Measurements from ENCODE around the gene WSCD2.

Gene WSCD2

DNA sequence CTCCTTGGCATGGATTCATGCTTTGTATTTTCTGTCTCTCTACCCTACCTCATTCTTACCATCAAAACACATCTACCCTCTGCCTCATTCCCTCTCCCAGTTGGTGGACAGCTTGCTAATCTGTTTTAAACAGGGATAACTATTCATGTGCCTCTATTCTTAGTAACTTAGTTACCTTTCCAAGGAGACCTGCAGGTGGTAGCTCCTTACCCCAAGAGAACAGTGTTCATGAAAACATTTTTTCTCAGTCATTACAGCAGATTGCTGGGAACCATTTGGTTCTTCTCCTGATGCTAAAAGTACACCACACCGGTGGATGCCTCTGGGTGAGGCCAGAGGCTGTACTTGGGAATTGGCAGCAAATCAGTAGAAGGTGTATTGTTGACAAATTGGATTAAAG is 137.0 kb downstream of the WSCD2 start:
- H3K9ac ChIP-seq (ENCODE audit: low read length): no peak overlapping the region
- no peak overlapping the region for H2BK15ac ChIP-seq (replicated peaks; ENCODE audit: low read depth)
- H2BK5ac ChIP-seq (ENCODE audit: low read length): no peak overlapping the region
- no peak overlapping the region for H4K5ac ChIP-seq (ENCODE audit: low read length)
- H3K4ac ChIP-seq (ENCODE audit: low read depth, low read length): no peak overlapping the region
- no peak overlapping the region for H3K56ac ChIP-seq (ENCODE audit: low read length)
- H3K36me3 ChIP-seq (ENCODE audit: control insufficient read depth, insufficient read depth, low read length): no peaks in the 10 kb centered on the region
- no peak for DNase-seq
- H3K79me2 ChIP-seq (ENCODE audit: control insufficient read depth, insufficient read depth, low read length): no peaks in the 10 kb centered on the region
- no peak overlapping the region for H2AK5ac ChIP-seq (ENCODE audit: low read length)
- H3K27me3 ChIP-seq (ENCODE audit: insufficient read depth, low read length, poor library complexity): no peaks in the 10 kb centered on the region
- no CpG with 5 or more reads among the region's 1 CpG for WGBS (ENCODE audit: extremely low coverage, insufficient coverage, low lambda C conversion rate)
- no peak overlapping the region for H3K4me3 ChIP-seq (ENCODE audit: low read length)
- H3K23ac ChIP-seq (ENCODE audit: low read length): no peak overlapping the region
- no peaks in the 10 kb centered on the region for H3K79me1 ChIP-seq (ENCODE audit: low read length)
- H3K18ac ChIP-seq (ENCODE audit: low read length): no peak overlapping the region
- H3K4me2 ChIP-seq (ENCODE audit: low read length): no peak overlapping the region
- no peak overlapping the region for H2BK120ac ChIP-seq (ENCODE audit: low read depth, low read length)
- H4K8ac ChIP-seq (ENCODE audit: low read depth, low read length): no peak overlapping the region
- H3K4me1 ChIP-seq (ENCODE audit: control insufficient read depth, low read depth, low read length): no peaks in the 10 kb centered on the region
- no peak overlapping the region for H3K27ac ChIP-seq (ENCODE audit: low read depth, low read length)

DNA sequence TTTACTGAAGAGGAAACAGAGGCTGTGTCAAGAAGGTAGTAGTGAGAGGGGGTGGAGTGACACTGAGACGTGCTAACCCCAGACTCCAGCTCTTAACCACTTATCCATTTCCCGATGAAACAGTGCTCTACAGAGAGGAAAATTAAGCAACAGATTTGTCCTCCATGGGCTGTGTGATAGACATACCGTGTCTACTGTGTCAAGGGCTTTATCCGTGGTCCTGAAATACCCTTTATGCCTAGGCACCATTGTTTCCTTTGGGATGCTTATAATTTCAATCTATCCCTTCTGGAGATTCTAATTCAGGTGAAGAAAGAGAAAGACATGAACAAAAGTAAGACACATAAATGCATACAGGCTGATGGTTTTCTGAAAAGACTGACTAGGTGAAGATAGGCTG is 138.4 kb downstream of the WSCD2 start:
- Histone ChIP-seq H3K4me3 (ENCODE audit: low read length) (no peak overlapping the region), H3K79me2 (ENCODE audit: control insufficient read depth, insufficient read depth, low read length) (no peaks in the 10 kb centered on the region), H3K27me3 (ENCODE audit: insufficient read depth, low read length, poor library complexity) (no peaks in the 10 kb centered on the region), H3K9ac (ENCODE audit: low read length) (no peak overlapping the region), H3K4me2 (ENCODE audit: low read length) (no peak overlapping the region), H3K23ac (ENCODE audit: low read length) (no peak overlapping the region), H3K4me1 (ENCODE audit: control insufficient read depth, low read depth, low read length) (no peaks in the 10 kb centered on the region), H2BK15ac (replicated peaks; ENCODE audit: low read depth) (no peak overlapping the region), H3K4ac (ENCODE audit: low read depth, low read length) (no peak overlapping the region), H2AK5ac (ENCODE audit: low read length) (no peak overlapping the region), H3K79me1 (ENCODE audit: low read length) (no peaks in the 10 kb centered on the region), H3K27ac (ENCODE audit: low read depth, low read length) (no peak overlapping the region), H4K5ac (ENCODE audit: low read length) (no peak overlapping the region), H2BK5ac (ENCODE audit: low read length) (no peak overlapping the region), H4K8ac (ENCODE audit: low read depth, low read length) (no peak overlapping the region), H3K18ac (ENCODE audit: low read length) (no peak overlapping the region), H3K56ac (ENCODE audit: low read length) (no peak overlapping the region), H3K36me3 (ENCODE audit: control insufficient read depth, insufficient read depth, low read length) (no peaks in the 10 kb centered on the region), H2BK120ac (ENCODE audit: low read depth, low read length) (no peak overlapping the region)
- no CpG with 5 or more reads among the region's 4 CpGs for WGBS (ENCODE audit: extremely low coverage, insufficient coverage, low lambda C conversion rate)
- no peak for DNase-seq

DNA sequence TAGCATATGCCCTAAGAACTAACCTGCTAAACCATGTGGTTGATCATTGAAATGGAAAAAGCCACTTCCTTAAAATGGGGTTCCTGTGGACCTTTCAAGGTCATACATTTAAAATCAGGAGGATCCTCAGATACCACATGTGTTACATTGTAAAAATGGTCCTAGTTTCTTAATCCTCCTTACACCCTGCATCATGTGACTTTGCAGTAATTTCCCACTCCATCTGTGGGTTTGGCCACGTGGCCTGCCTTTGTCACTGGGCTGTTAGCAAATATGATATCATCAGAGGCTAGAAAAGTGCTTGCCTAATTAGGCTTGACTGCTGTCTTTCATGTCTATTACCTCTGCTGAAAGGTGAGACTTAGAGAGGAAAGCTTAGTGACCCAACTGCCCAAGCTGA is 139.3 kb downstream of the WSCD2 start:
- Histone ChIP-seq H2BK120ac (ENCODE audit: low read depth, low read length) (no peak overlapping the region), H3K4ac (ENCODE audit: low read depth, low read length) (no peak overlapping the region), H3K4me2 (ENCODE audit: low read length) (no peak overlapping the region), H3K18ac (ENCODE audit: low read length) (no peak overlapping the region), H2AK5ac (ENCODE audit: low read length) (no peak overlapping the region), H3K56ac (ENCODE audit: low read length) (no peak overlapping the region), H3K79me1 (ENCODE audit: low read length) (no peaks in the 10 kb centered on the region), H3K36me3 (ENCODE audit: control insufficient read depth, insufficient read depth, low read length) (no peaks in the 10 kb centered on the region), H3K4me3 (ENCODE audit: low read length) (no peak overlapping the region), H3K79me2 (ENCODE audit: control insufficient read depth, insufficient read depth, low read length) (no peaks in the 10 kb centered on the region), H2BK5ac (ENCODE audit: low read length) (no peak overlapping the region), H4K5ac (ENCODE audit: low read length) (no peak overlapping the region), H3K27me3 (ENCODE audit: insufficient read depth, low read length, poor library complexity) (no peaks in the 10 kb centered on the region), H2BK15ac (replicated peaks; ENCODE audit: low read depth) (no peak overlapping the region), H3K27ac (ENCODE audit: low read depth, low read length) (no peak overlapping the region), H3K23ac (ENCODE audit: low read length) (no peak overlapping the region), H3K4me1 (ENCODE audit: control insufficient read depth, low read depth, low read length) (peaks cover under 1% of the 10 kb centered on the region), H3K9ac (ENCODE audit: low read length) (no peak overlapping the region), H4K8ac (ENCODE audit: low read depth, low read length) (no peak overlapping the region)
- no peak for DNase-seq
- no CpG with 5 or more reads among the region's 1 CpG for WGBS (ENCODE audit: extremely low coverage, insufficient coverage, low lambda C conversion rate)

DNA sequence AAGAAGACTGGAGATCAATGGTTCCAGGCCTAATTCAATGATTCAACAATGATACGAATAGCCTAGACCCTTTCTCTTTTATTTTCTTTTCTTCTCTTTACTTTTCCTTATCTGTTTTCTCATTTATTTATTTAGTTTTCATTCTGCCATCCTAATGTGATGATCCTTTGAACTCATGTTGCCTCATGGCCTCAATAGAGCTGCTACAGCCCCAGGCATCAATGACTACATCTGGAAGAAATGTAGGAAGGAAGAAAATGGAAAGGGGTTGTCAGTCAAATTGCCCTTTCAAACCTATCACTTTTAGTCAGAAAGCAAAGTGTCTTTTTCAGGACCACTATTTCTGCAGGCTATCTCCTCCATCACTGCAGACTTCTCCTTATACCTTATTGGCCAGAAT is 140.1 kb downstream of the WSCD2 start:
- DNase-seq: no peak
- no peaks in the 10 kb centered on the region for H3K27me3 ChIP-seq (ENCODE audit: insufficient read depth, low read length, poor library complexity)
- H3K4me2 ChIP-seq (ENCODE audit: low read length): no peak overlapping the region
- no peak overlapping the region for H2BK15ac ChIP-seq (replicated peaks; ENCODE audit: low read depth)
- H4K5ac ChIP-seq (ENCODE audit: low read length): no peak overlapping the region
- H3K56ac ChIP-seq (ENCODE audit: low read length): no peak overlapping the region
- no peak overlapping the region for H3K4ac ChIP-seq (ENCODE audit: low read depth, low read length)
- peaks cover 2% of the 10 kb centered on the region for H3K4me1 ChIP-seq (ENCODE audit: control insufficient read depth, low read depth, low read length)
- no peak overlapping the region for H2BK5ac ChIP-seq (ENCODE audit: low read length)
- H3K36me3 ChIP-seq (ENCODE audit: control insufficient read depth, insufficient read depth, low read length): no peaks in the 10 kb centered on the region
- H3K79me2 ChIP-seq (ENCODE audit: control insufficient read depth, insufficient read depth, low read length): no peaks in the 10 kb centered on the region
- no peak overlapping the region for H3K18ac ChIP-seq (ENCODE audit: low read length)
- H3K4me3 ChIP-seq (ENCODE audit: low read length): no peak overlapping the region
- no CpG with 5 or more reads among the region's 1 CpG for WGBS (ENCODE audit: extremely low coverage, insufficient coverage, low lambda C conversion rate)
- H4K8ac ChIP-seq (ENCODE audit: low read depth, low read length): no peak overlapping the region
- no peak overlapping the region for H3K9ac ChIP-seq (ENCODE audit: low read length)
- no peak overlapping the region for H3K23ac ChIP-seq (ENCODE audit: low read length)
- H3K79me1 ChIP-seq (ENCODE audit: low read length): no peaks in the 10 kb centered on the region
- H3K27ac ChIP-seq (ENCODE audit: low read depth, low read length): no peak overlapping the region
- H2BK120ac ChIP-seq (ENCODE audit: low read depth, low read length): no peak overlapping the region
- no peak overlapping the region for H2AK5ac ChIP-seq (ENCODE audit: low read length)

DNA sequence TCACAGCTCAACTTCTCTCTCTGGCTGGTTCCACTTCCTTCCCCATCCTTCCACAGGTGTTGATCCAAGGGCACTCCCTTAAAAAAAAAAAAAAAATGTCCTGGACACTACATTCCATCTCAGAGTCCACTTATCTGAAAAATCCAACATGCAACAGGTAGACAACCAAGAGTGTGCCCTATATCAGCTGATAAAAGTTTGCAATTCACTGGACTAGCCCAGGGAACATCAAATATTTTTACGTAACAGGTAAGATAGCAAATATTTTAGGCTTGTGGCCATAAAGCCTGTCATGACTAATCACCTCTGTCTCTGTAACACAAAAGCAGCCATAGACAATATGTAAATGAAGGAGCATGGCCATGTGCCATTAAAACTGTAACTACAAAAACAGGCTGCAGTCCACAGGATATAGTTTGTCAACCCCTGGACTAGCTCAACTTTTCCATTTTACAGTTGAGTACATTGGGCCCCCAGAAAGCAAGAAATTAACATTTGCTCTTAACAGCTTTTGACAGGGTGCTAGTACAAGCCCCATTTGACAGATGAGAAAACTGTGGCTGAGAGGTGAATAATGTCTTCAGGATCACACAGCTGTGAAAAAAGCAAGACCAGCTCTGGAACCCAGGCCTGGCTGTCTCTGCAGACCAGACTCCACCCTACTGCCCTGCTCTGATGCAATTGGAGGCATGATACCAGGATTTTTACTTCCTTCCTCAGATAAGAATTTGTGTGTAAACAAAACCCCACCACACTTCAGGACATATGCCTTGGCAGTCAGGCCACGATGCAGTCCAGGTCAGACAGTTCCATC is 141.2 kb downstream of the WSCD2 start:
- Histone ChIP-seq H2BK5ac (ENCODE audit: low read length) (no peak overlapping the region), H3K23ac (ENCODE audit: low read length) (no peak overlapping the region), H2BK120ac (ENCODE audit: low read depth, low read length) (no peak overlapping the region), H2BK15ac (replicated peaks; ENCODE audit: low read depth) (no peak overlapping the region), H3K27ac (ENCODE audit: low read depth, low read length) (no peak overlapping the region), H3K4me3 (ENCODE audit: low read length) (no peak overlapping the region), H2AK5ac (ENCODE audit: low read length) (no peak overlapping the region), H3K56ac (ENCODE audit: low read length) (no peak overlapping the region), H3K27me3 (ENCODE audit: insufficient read depth, low read length, poor library complexity) (no peaks in the 10 kb centered on the region), H3K18ac (ENCODE audit: low read length) (no peak overlapping the region), H4K5ac (ENCODE audit: low read length) (no peak overlapping the region), H3K36me3 (ENCODE audit: control insufficient read depth, insufficient read depth, low read length) (no peaks in the 10 kb centered on the region), H3K9ac (ENCODE audit: low read length) (no peak overlapping the region), H3K79me1 (ENCODE audit: low read length) (no peaks in the 10 kb centered on the region), H3K4me1 (ENCODE audit: control insufficient read depth, low read depth, low read length) (peaks cover 2% of the 10 kb centered on the region), H3K79me2 (ENCODE audit: control insufficient read depth, insufficient read depth, low read length) (no peaks in the 10 kb centered on the region), H3K4me2 (ENCODE audit: low read length) (no peak overlapping the region), H4K8ac (ENCODE audit: low read depth, low read length) (no peak overlapping the region), H3K4ac (ENCODE audit: low read depth, low read length) (no peak overlapping the region)
- WGBS (ENCODE audit: extremely low coverage, insufficient coverage, low lambda C conversion rate): no CpG with 5 or more reads among the region's 2 CpGs
- DNase-seq: no peak

DNA sequence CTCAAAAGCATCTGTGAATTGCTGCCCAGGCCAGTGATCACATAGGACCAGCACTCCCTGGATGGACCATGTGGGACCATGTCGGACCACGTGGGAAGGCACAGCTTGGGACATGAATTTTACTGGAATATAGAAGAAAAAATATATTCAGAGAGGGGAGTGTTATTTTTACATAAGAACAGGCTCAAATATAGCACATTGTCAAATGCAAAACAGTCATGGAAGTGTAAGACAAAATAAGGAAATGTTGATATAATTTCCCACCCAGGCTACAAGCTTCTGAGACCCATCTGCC is 141.7 kb downstream of the WSCD2 start:
- Histone ChIP-seq H3K4me3 (ENCODE audit: low read length) (no peak overlapping the region), H2BK15ac (replicated peaks; ENCODE audit: low read depth) (no peak overlapping the region), H3K4me1 (ENCODE audit: control insufficient read depth, low read depth, low read length) (peaks cover 2% of the 10 kb centered on the region), H3K79me2 (ENCODE audit: control insufficient read depth, insufficient read depth, low read length) (no peaks in the 10 kb centered on the region), H4K5ac (ENCODE audit: low read length) (no peak overlapping the region), H3K4me2 (ENCODE audit: low read length) (no peak overlapping the region), H3K27ac (ENCODE audit: low read depth, low read length) (no peak overlapping the region), H3K9ac (ENCODE audit: low read length) (no peak overlapping the region), H3K56ac (ENCODE audit: low read length) (no peak overlapping the region), H3K36me3 (ENCODE audit: control insufficient read depth, insufficient read depth, low read length) (no peaks in the 10 kb centered on the region), H3K4ac (ENCODE audit: low read depth, low read length) (no peak overlapping the region), H2BK5ac (ENCODE audit: low read length) (no peak overlapping the region), H3K27me3 (ENCODE audit: insufficient read depth, low read length, poor library complexity) (no peaks in the 10 kb centered on the region), H3K79me1 (ENCODE audit: low read length) (no peaks in the 10 kb centered on the region), H3K18ac (ENCODE audit: low read length) (no peak overlapping the region), H3K23ac (ENCODE audit: low read length) (no peak overlapping the region), H4K8ac (ENCODE audit: low read depth, low read length) (no peak overlapping the region), H2BK120ac (ENCODE audit: low read depth, low read length) (no peak overlapping the region), H2AK5ac (ENCODE audit: low read length) (no peak overlapping the region)
- DNase-seq: no peak
- no CpG with 5 or more reads among the region's 2 CpGs for WGBS (ENCODE audit: extremely low coverage, insufficient coverage, low lambda C conversion rate)

Data from mesendoderm (in vitro differentiated cells).